ENCODE results near the gene SLC25A12.
"Not testable (repeated sequence)": the region's sequence is repeated elsewhere in the genome, so short reads cannot be mapped to it uniquely, and the experiment has no call there.

Gene SLC25A12

DNA sequence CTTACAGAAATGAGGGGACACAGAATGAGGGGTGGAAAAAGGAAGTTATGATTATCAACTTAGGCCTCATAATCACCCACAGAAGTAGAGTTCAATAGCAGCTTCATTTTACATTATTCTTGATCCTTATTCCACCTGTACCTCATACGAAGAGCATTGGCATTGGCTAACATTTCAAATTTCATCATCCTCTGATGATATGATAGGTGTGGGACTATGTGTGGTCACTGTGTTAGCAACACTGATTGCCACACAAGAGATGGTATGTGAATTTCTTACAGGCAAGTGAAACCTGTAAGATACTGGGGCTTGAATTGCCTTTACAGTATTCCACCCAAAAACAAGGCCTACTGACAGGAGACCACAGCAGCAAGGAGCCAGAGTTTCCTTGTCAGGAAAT lies 14.2 kb upstream of the SLC25A12 start:
- no peak overlapping the region for H3K4me3 ChIP-seq (ENCODE audit: low read length)
- TF ChIP-seq, protein P1, sequence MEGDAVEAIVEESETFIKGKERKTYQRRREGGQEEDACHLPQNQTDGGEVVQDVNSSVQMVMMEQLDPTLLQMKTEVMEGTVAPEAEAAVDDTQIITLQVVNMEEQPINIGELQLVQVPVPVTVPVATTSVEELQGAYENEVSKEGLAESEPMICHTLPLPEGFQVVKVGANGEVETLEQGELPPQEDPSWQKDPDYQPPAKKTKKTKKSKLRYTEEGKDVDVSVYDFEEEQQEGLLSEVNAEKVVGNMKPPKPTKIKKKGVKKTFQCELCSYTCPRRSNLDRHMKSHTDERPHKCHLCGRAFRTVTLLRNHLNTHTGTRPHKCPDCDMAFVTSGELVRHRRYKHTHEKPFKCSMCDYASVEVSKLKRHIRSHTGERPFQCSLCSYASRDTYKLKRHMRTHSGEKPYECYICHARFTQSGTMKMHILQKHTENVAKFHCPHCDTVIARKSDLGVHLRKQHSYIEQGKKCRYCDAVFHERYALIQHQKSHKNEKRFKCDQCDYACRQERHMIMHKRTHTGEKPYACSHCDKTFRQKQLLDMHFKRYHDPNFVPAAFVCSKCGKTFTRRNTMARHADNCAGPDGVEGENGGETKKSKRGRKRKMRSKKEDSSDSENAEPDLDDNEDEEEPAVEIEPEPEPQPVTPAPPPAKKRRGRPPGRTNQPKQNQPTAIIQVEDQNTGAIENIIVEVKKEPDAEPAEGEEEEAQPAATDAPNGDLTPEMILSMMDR (conservative IDR thresholded peaks at IDR 0.05; ENCODE audit: low read length) = no peak
- no peak for DNase-seq (ENCODE audit: low read depth)

- no peak for DNase-seq (ENCODE audit: low read depth)
- no peak overlapping the region for H3K4me3 ChIP-seq (ENCODE audit: low read length)
- TF ChIP-seq, protein P1 (conservative IDR thresholded peaks at IDR 0.05; ENCODE audit: low read length) = no peak
Observed at GRCh38 chr2:171902840-171903420, 8.9 kb upstream of the SLC25A12 start.

GRCh38 chr2:171899623-171900282 lies 5.7 kb upstream of the SLC25A12 start:
- not testable (repeated sequence) for H3K4me3 ChIP-seq (ENCODE audit: low read length); DNase-seq (ENCODE audit: low read depth)

- DNase-seq (ENCODE audit: low read depth) = peak; percentile 56
- H3K4me3 ChIP-seq (ENCODE audit: low read length) = no peak overlapping the region
- TF ChIP-seq, protein P1 (conservative IDR thresholded peaks at IDR 0.05; ENCODE audit: low read length) = no peak
Observed at GRCh38 chr2:171895786-171896185, 1.7 kb upstream of the SLC25A12 start.

DNA sequence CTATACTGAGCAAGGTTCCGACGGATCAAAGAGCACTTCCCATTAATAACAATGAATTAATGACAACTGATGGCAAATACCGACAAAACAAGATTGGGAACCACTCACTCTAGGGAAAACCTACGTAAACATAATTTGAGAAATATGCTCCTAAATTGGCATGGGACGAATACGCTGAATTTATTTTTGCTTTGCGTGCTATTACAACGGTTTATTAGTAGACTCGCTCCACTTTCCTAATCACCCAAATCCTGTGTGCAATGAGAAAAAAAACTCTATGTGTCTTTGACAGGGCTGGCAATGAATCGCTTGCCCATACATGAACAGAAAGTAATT lies 536 bp upstream of the SLC25A12 start:
- peak overlapping the region; percentile 91 for H3K4me3 ChIP-seq (ENCODE audit: low read length)
- no peak for DNase-seq (ENCODE audit: low read depth)

GRCh38 chr2:171893196-171893823 lies 734 bp downstream of the SLC25A12 start:
- TF ChIP-seq, protein P1 (conservative IDR thresholded peaks at IDR 0.05; ENCODE audit: low read length) = no peak
- DNase-seq (ENCODE audit: low read depth) = peak; percentile 23
- peak overlapping the region; percentile 91 for H3K4me3 ChIP-seq (ENCODE audit: low read length)

More for the DNA sequence above, 536 bp upstream of the SLC25A12 start:
- TF ChIP-seq, protein P1 (conservative IDR thresholded peaks at IDR 0.05; ENCODE audit: low read length) = no peak

- no peak for DNase-seq (ENCODE audit: low read depth)
- TF ChIP-seq, protein P1 (conservative IDR thresholded peaks at IDR 0.05; ENCODE audit: low read length) = no peak
- no peak overlapping the region for H3K4me3 ChIP-seq (ENCODE audit: low read length)
Observed at GRCh38 chr2:171889808-171890207, 4.2 kb downstream of the SLC25A12 start.

Measured in AG10803 (cell line).